CD4-positive, alpha-beta memory T cell (primary cell): ENCODE data around the gene LHFPL4. TPM values are rescaled to one million over a fixed set of nuclear protein-coding genes. Genes with fewer than 3 reads are reported as not detected.
"Not testable (repeated sequence)": the region's sequence is repeated elsewhere in the genome, so short reads cannot be mapped to it uniquely, and the experiment has no call there.

ENCODE experiments used
- CTCF ChIA-PET: fragments of 350-600 bp; sonication (Branson Sonifier 250); formaldehyde crosslinking; loops from one replicate; lab custom pipeline; 2021; ENCODE audit warnings: inconsistent platforms; ENCODE audit not compliant: partially characterized antibody; lab: Charles Lee
- POLR2A ChIA-PET: fragments of 350-600 bp; sonication (Branson Sonifier 250); formaldehyde crosslinking; loops from one replicate; lab custom pipeline; 2021; ENCODE audit not compliant: partially characterized antibody; lab: Charles Lee
- DNase-seq, 5 donors: peaks; one replicate each; pipeline versions ENCODE4 v3.0.0 to v3.0.0-alpha.2; 2020 to 2022; ENCODE audit warnings: mixed read lengths in 1 of 5
- H3K27ac ChIP-seq: one replicate; pipeline ENCODE4 v1.7.0; 2013; ENCODE audit warnings: low read depth, low read length
- H3K27me3 ChIP-seq: 2 replicates; pipeline ENCODE4 v1.7.0; 2013; ENCODE audit warnings: mild to moderate bottlenecking, low read length, moderate library complexity; ENCODE audit not compliant: insufficient read depth
- H3K36me3 ChIP-seq: 2 replicates; pipeline ENCODE4 v1.7.0; 2013; ENCODE audit warnings: mild to moderate bottlenecking, low read length, moderate library complexity; ENCODE audit not compliant: insufficient read depth
- H3K4me1 ChIP-seq: 2 replicates; pipeline ENCODE4 v1.7.0; 2013; ENCODE audit warnings: mild to moderate bottlenecking, low read length, moderate library complexity; ENCODE audit not compliant: insufficient read depth
- H3K4me3 ChIP-seq, 2 donors: one replicate each; pipeline ENCODE4 v1.7.0; 2013; ENCODE audit warnings: low read length in 2 of 2, mild to moderate bottlenecking in 1 of 2
- H3K9me3 ChIP-seq, 2 donors: one replicate each; pipeline ENCODE4 v1.7.0; 2013; ENCODE audit warnings: low read length in 2 of 2, control low read depth in 1 of 2; ENCODE audit not compliant: control insufficient read depth in 1 of 2
- H3K27ac Mint-ChIP-seq, 7 donors: one replicate each; pipeline ENCODE4 v1.8.0; 2020 to 2021; ENCODE audit warnings: mixed read lengths in 7 of 7, mild to moderate bottlenecking in 6 of 7, inconsistent platforms in 3 of 7, moderate library complexity in 3 of 7
- H3K27me3 Mint-ChIP-seq, 2 donors: one replicate each; pipeline ENCODE4 v1.8.0; 2020 to 2021; ENCODE audit warnings: mixed read lengths in 2 of 2
- H3K36me3 Mint-ChIP-seq, 2 donors: one replicate each; pipeline ENCODE4 v1.8.0; 2020 to 2021; ENCODE audit warnings: mixed read lengths in 2 of 2, inconsistent platforms in 1 of 2, mild to moderate bottlenecking in 1 of 2
- H3K4me1 Mint-ChIP-seq, 4 donors: one replicate each; pipeline ENCODE4 v1.8.0; 2020 to 2021; ENCODE audit warnings: mixed read lengths in 4 of 4, mild to moderate bottlenecking in 1 of 4
- H3K4me3 Mint-ChIP-seq, 8 donors: one replicate each; pipeline ENCODE4 v1.8.0; 2020 to 2021; ENCODE audit warnings: mixed read lengths in 8 of 8, mild to moderate bottlenecking in 7 of 8, moderate library complexity in 6 of 8, inconsistent platforms in 3 of 8
- H3K9me3 Mint-ChIP-seq, 8 donors: one replicate each; pipeline ENCODE4 v1.8.0; 2020 to 2021; ENCODE audit warnings: mixed read lengths in 8 of 8, mild to moderate bottlenecking in 5 of 8, inconsistent platforms in 3 of 8, moderate library complexity in 1 of 8
- intact Hi-C: fragments of 100-400 bp; cut with micrococcal nuclease; formaldehyde crosslinking; loops from one replicate; pipeline ENCODE4 v1.15.1; 2023
- polyA plus RNA-seq, 2 donors: library from polyadenylated mRNA; unstranded; fragments of 300-500 nt; fragmentation: Illumina TruSeq; gene quantifications; one replicate each; pipeline ENCODE4 v1.2.3, GENCODE V29; 2021
- total RNA-seq, 2 experiments: library from RNA; stranded (reverse); gene quantifications; one replicate each; pipeline ENCODE4 v1.2.3, GENCODE V29; 2021

The LHFPL4 gene
- total and polyA plus RNA-seq, 4 experiments from 2014 or later = 0.33 TPM; not detected in 3

DNA sequence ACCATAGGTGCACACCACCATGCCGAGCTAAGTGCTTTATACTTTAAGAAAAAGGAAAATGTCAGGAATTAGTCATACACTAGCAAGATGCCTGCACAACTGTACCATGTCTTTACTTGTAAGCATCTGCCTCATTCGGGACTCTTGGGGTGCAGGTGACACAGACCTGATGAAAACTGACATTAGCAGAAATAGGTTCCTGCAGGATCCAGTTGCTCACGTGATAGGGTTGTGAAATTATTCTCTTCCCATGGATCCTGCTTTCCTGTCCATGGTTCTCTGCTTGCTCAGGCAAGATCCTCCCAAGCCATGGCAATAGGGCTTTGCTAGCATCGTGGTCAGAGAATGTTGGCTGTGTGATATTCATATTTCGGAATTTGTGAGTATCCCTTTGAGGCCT is 10.2 kb upstream of the LHFPL4 start:
- POLR2A ChIA-PET = no interaction called here
- no peaks in the 10 kb centered on the region for H3K27me3 ChIP-seq
- no peak overlapping the region for H3K4me3 Mint-ChIP-seq

DNA sequence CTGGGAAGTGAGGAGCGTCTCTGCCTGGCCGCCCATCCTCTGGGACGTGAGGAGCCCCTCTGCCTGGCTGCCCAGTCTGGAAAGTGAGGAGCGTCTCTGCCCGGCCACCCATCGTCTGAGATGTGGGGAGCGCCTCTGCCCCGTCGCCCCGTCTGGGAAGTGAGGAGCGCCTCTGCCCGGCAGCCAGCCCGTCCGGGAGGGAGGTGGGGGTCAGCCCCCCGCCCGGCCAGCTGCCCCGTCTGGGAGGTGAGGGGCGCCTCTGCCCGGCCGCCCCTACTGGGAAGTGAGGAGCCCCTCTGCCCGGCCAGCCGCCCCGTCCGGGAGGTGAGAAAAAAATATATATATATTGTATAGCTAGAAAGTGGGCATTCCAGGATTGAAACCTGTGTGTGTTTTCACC is 6.4 kb upstream of the LHFPL4 start:
- H3K4me1 Mint-ChIP-seq, H3K36me3 Mint-ChIP-seq, DNase-seq, H3K27ac Mint-ChIP-seq, H3K27me3 ChIP-seq, H3K9me3 ChIP-seq, POLR2A ChIA-PET, H3K4me1 ChIP-seq, intact Hi-C loops, H3K4me3 Mint-ChIP-seq, H3K4me3 ChIP-seq, CTCF ChIA-PET, H3K27ac ChIP-seq, H3K36me3 ChIP-seq: not testable (repeated sequence)
- peaks cover 12 to 15% of the 10 kb centered on the region in 2 donors for H3K27me3 Mint-ChIP-seq
- H3K9me3 Mint-ChIP-seq = peaks cover 0 to 16% (median 6%) of the 10 kb centered on the region in 8 donors

More for the DNA sequence above, 10.2 kb upstream of the LHFPL4 start:
- peaks cover 3 to 10% of the 10 kb centered on the region in 2 donors for H3K27me3 Mint-ChIP-seq
- peaks cover 0 to 3% of the 10 kb centered on the region in 2 donors for H3K36me3 Mint-ChIP-seq
- Histone ChIP-seq H3K27ac (no peak overlapping the region), H3K4me3 (no peak overlapping the region), H3K4me1 (no peaks in the 10 kb centered on the region), H3K9me3 (no peaks in the 10 kb centered on the region), H3K36me3 (no peaks in the 10 kb centered on the region)
- peaks cover 3 to 29% (median 18%) of the 10 kb centered on the region in 8 donors for H3K9me3 Mint-ChIP-seq
- DNase-seq = no peak
- no peaks in the 10 kb centered on the region for H3K4me1 Mint-ChIP-seq
- H3K27ac Mint-ChIP-seq = no peak overlapping the region
- CTCF ChIA-PET = no interaction called here
- intact Hi-C loops = no loop called here

DNA sequence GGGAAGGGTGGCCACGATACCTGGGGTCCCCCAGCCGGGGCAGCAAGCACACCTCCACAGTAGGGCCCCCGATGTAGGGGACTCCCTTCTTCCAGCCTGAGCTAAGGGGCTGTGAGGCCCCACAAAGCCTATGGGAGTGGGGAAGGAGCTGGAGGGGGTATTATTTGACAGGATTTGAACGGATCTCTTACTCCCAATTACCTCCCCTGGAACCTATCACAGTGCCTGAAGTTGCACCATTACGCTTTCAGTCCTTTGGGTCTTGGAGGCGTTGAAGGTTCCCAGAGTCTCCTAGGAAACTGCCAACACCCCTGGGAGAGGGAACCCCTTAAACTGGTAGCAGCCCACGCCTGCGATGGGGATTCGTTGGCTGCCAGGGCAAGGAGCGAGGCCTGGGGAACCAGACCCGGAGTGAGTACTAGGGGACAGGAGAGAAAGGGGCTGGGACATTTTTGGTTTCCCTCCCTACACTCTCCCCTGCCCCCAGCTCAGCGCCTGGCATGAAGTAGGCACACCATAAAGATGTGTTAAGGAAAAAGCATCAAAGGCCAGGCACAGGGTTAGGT is 409 bp upstream of the LHFPL4 start:
- no peak overlapping the region for H3K27ac Mint-ChIP-seq
- H3K36me3 Mint-ChIP-seq = no peaks in the 10 kb centered on the region
- intact Hi-C loops = no loop called here
- Histone ChIP-seq H3K27ac (no peak overlapping the region), H3K27me3 (peaks cover 7% of the 10 kb centered on the region), H3K4me1 (peaks cover 4% of the 10 kb centered on the region), H3K4me3 (no peak overlapping the region), H3K9me3 (no peaks in the 10 kb centered on the region), H3K36me3 (no peaks in the 10 kb centered on the region)
- peak overlapping the region in 2 of 8 donors; percentile 4 to 21 for H3K4me3 Mint-ChIP-seq
- peaks cover 0 to 12% (median 7%) of the 10 kb centered on the region in 8 donors for H3K9me3 Mint-ChIP-seq
- ChIA-PET POLR2A (no interaction called here), CTCF (no interaction called here)
- peaks cover 39 to 50% of the 10 kb centered on the region in 2 donors for H3K27me3 Mint-ChIP-seq
- peaks cover 3 to 7% (median 5%) of the 10 kb centered on the region in 4 donors for H3K4me1 Mint-ChIP-seq
- DNase-seq = no peak

DNA sequence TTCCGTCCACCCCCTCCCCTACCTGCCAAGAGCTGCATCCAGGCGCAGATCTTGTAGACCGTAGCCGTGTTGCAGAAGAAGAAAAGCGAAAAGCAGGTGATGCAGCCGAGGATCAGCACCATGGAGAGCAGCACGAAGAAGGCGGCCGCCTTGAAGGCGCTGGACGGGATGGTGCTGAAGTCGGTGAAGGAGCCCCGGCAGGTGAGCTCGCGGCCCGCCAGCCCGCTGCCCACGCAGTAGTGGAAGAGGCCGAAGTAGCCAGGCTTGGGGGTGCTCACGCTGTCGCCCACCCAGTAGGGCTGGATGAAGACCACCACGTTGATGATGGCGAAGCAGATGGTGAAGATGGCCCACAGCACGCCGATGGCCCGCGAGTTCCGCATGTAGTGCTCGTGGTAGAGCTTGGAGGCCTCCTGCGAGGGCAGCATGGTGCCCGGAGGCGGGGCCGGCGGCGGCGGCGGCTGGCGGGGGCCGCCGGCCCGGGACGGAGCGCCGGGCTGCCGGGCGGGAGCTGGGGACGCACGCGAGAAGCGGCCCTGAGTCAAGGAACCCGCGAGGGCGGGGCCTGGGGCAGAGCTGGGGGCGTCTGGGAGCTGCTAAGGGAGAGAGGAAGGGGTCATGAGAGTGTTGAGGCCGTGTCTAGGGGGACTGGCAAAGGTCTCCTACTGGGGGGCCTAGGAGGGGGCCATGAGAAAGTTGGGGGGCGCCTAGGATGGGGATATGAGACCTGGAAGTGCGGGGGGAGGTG is 1.2 kb downstream of the LHFPL4 start:
- Histone ChIP-seq H3K4me1 (peaks cover 4% of the 10 kb centered on the region), H3K9me3 (no peaks in the 10 kb centered on the region), H3K4me3 (no peak overlapping the region), H3K36me3 (no peaks in the 10 kb centered on the region), H3K27ac (no peak overlapping the region), H3K27me3 (peaks cover 7% of the 10 kb centered on the region)
- H3K9me3 Mint-ChIP-seq = peaks cover 0 to 12% (median 7%) of the 10 kb centered on the region in 8 donors
- peaks cover 40 to 52% of the 10 kb centered on the region in 2 donors for H3K27me3 Mint-ChIP-seq
- intact Hi-C loops = no loop called here
- H3K27ac Mint-ChIP-seq = no peak overlapping the region
- H3K4me3 Mint-ChIP-seq = peak overlapping the region in 3 of 8 donors; percentile 15 to 63 (median 58)
- H3K4me1 Mint-ChIP-seq = peaks cover 3 to 7% (median 5%) of the 10 kb centered on the region in 4 donors
- POLR2A ChIA-PET = no interaction called here
- H3K36me3 Mint-ChIP-seq = no peaks in the 10 kb centered on the region
- peak in 4 of 5 donors; percentile 13 to 29 (median 26) for DNase-seq
- CTCF ChIA-PET = no interaction called here

DNA sequence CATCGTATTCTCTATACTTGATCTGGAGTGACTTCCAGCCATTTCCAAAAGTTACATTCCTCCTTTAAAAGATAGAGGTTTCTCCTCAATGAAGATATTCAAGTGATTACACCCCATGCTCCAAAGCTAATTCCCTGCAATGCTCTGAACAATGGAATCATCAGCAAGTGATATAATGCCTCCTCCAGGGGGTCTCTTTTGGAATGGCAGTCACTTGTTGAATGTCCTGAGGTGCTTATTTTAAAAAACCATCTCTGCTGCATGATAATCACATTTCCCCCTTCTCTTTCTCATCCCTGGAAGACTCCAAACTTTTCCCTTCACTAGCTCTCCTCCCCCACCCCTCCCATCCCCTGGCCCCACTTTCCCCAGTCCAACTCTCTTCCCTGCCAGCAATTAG is 2.6 kb downstream of the LHFPL4 start:
- Mint-ChIP-seq H3K27ac (no peak overlapping the region), H3K4me3 (no peak overlapping the region), H3K9me3 (peaks cover 0 to 12% (median 6%) of the 10 kb centered on the region in 8 donors), H3K27me3 (peaks cover 41 to 55% of the 10 kb centered on the region in 2 donors), H3K36me3 (no peaks in the 10 kb centered on the region), H3K4me1 (peaks cover 3 to 7% (median 5%) of the 10 kb centered on the region in 4 donors)
- Histone ChIP-seq H3K9me3 (no peaks in the 10 kb centered on the region), H3K27me3 (peaks cover 7% of the 10 kb centered on the region), H3K4me1 (peaks cover 4% of the 10 kb centered on the region), H3K4me3 (no peak overlapping the region), H3K27ac (no peak overlapping the region), H3K36me3 (no peaks in the 10 kb centered on the region)
- CTCF ChIA-PET = no interaction called here
- intact Hi-C loops = no loop called here
- POLR2A ChIA-PET = no interaction called here
- DNase-seq = no peak

DNA sequence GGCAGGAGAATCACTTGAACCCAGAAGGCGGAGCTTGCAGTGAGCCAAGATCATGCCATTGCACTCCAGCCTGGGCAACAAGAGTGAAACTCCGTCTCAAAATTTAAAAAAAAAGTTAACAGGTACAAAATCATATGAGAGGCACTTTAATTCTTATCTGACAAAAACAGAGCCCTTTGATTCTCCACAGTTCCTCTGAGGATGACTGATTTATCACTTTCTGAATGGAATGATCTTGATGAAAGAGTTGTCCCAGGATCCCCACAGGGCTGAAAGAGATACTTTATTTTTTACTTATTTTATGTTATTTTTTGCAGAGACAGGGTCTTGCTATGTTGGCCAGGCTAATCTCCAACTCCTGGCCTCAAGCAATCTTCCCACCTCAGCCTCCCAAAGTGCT is 4.0 kb downstream of the LHFPL4 start:
- Mint-ChIP-seq H3K27ac (no peak overlapping the region), H3K36me3 (no peaks in the 10 kb centered on the region), H3K9me3 (peaks cover 0 to 12% (median 6%) of the 10 kb centered on the region in 8 donors), H3K27me3 (peaks cover 38 to 49% of the 10 kb centered on the region in 2 donors), H3K4me3 (no peak overlapping the region), H3K4me1 (peaks cover 3 to 7% (median 5%) of the 10 kb centered on the region in 4 donors)
- ChIA-PET CTCF (no interaction called here), POLR2A (no interaction called here)
- Histone ChIP-seq H3K36me3 (no peaks in the 10 kb centered on the region), H3K4me3 (no peak overlapping the region), H3K27ac (no peak overlapping the region), H3K9me3 (no peaks in the 10 kb centered on the region), H3K4me1 (peaks cover 4% of the 10 kb centered on the region), H3K27me3 (peaks cover 7% of the 10 kb centered on the region)
- no peak for DNase-seq
- intact Hi-C loops = no loop called here

DNA sequence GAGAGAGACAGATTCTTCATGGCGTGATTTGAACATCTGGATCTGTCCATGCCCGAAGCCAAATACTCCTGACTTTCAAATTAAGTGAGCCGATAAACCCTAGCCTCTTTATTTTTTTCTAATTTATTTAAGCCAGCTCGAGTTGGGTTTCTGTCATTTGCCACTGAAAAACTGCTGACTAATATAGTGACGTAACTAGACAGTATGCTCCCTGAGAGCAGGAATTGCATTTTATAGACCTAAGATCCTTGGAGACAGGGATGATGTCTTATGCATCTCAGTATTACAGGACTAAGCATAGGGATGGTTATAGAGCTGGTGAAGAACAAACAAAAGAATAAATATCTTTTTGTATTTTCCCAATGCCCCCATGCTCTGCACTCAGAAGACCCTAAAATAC is 4.6 kb downstream of the LHFPL4 start:
- peaks cover 3 to 7% (median 5%) of the 10 kb centered on the region in 4 donors for H3K4me1 Mint-ChIP-seq
- no peaks in the 10 kb centered on the region for H3K36me3 Mint-ChIP-seq
- Histone ChIP-seq H3K4me1 (peaks cover 4% of the 10 kb centered on the region), H3K27me3 (peaks cover 7% of the 10 kb centered on the region), H3K9me3 (no peaks in the 10 kb centered on the region), H3K4me3 (no peak overlapping the region), H3K36me3 (no peaks in the 10 kb centered on the region), H3K27ac (no peak overlapping the region)
- H3K9me3 Mint-ChIP-seq = peaks cover 0 to 12% (median 6%) of the 10 kb centered on the region in 8 donors
- no peak for DNase-seq
- peaks cover 36 to 45% of the 10 kb centered on the region in 2 donors for H3K27me3 Mint-ChIP-seq
- intact Hi-C loops = no loop called here
- CTCF ChIA-PET = no interaction called here
- no peak overlapping the region for H3K4me3 Mint-ChIP-seq
- POLR2A ChIA-PET = no interaction called here
- no peak overlapping the region for H3K27ac Mint-ChIP-seq
